ENCODE data around the gene DNAJC9. TPM values are rescaled to one million over a fixed set of nuclear protein-coding genes. Genes with fewer than 3 reads are reported as not detected.

DNAJC9 gene
- 59.7 and 66.5 TPM in 2 replicates for total RNA-seq

DNA sequence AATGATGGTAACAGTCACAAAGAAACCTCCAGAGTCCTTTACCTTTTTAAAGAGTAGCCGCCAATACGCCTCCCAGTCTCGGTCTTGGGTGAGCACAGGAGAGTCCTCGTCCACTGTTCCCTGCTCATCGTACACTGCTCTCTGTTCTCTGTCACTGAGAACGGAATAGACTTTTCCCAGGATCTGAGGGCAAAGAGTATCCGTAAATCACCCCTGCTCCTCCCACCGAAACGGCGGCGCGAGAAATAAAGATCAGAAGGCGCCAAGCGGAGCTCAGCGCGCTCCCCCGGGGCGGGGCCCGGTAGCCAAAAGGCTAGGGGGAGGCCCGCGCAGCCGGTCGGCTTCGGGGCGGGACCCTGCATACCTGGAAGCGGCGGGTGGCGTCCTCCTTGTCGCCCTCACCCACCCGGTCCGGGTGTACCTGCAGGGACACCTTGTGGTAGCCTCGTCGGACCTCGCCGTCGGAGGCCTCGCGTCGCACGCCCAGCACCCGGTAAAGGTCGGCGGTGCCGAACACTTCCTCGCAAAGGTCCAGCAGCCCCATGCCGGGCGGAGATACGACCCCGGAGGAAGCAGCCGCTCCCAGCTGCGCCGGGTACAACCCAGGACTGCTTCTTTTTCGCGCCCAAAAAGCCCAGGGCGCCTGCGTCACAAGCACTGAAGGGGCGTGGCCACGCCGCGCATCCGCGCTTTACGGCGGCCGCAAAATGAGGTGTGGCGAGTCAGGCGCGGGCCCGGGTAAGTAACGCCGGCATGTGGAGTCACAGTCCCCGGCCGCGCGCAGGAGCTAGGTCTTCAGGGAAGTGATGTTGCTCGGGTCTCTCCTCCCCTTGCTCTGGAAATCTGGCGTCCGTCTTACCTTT is at the start of gene DNAJC9:
Gene DNAJC9 (minus strand): TSS at position 610 of the 863 bp plus-strand sequence. CDS start 66 bp downstream, at position 544.

GRCh38 chr10:73252445-73253224 is 5.6 kb upstream of the DNAJC9 start, which contains the start of gene MRPS16:
TSS of gene MRPS16 (minus strand) at chr10:73252644. CDS start at chr10:73252482, 162 bp downstream.

Small RNA genes within 50 kb of the gene (small RNA-seq; reads per million reads assigned to genes)
- gene RF00019 (not detected), gene RNU6-833P (not detected)

Other genes with a start within 250 kb of the DNAJC9 start
- gene P4HA1, start 150.4 kb downstream of the DNAJC9 start, total RNA-seq, result 89.1 and 141 TPM in 2 replicates
- 1.6 and 2.0 TPM in 2 replicates for gene NUDT13, start 136.8 kb downstream of the DNAJC9 start, total RNA-seq
- gene ECD, start 79.2 kb downstream of the DNAJC9 start, total RNA-seq, result 62.1 and 64.5 TPM in 2 replicates
- 24.9 and 28.6 TPM in 2 replicates for gene FAM149B1, start 79.1 kb downstream of the DNAJC9 start, total RNA-seq
- gene MRPS16, start 5.4 kb upstream of the DNAJC9 start, total RNA-seq, result 75.1 and 95.6 TPM in 2 replicates
- gene CFAP70, start 111.6 kb upstream of the DNAJC9 start, total RNA-seq, result 0.40 and 0.43 TPM in 2 replicates
- 86.0 and 108 TPM in 2 replicates for gene ANXA7, start 166.8 kb upstream of the DNAJC9 start, total RNA-seq
- 2.0 TPM in 2 replicates for gene MSS51, start 186.3 kb upstream of the DNAJC9 start, total RNA-seq
- gene PPP3CB, start 248.8 kb upstream of the DNAJC9 start, total RNA-seq, result 28.9 and 30.5 TPM in 2 replicates